Ovary (tissue), 3 donors: Measurements from ENCODE around the gene PLCB2.

Source experiments
- EP300 ChIP-seq: sonication (generic); formaldehyde crosslinking; IDR thresholded peaks from one replicate; pipeline ENCODE4 v1.6.1; 2017; ENCODE audit warnings: antibody characterized with exemption
- POLR2A ChIP-seq: fragments of 450-650 bp; IDR thresholded peaks from one replicate; pipeline ENCODE4 v1.6.1; 2017; ENCODE audit warnings: antibody characterized with exemption, mild to moderate bottlenecking, moderate library complexity
- TF ChIP-seq, protein P1 (sequence below), 3 donors: fragments of 450-650 bp in 2 of 3; fragments of 200-600 bp in 1 of 3; IDR thresholded peaks; one replicate each; pipeline versions ENCODE4 v1.5.1 to v1.8.0; 2016 to 2022; ENCODE audit warnings: antibody characterized with exemption in 3 of 3, mild to moderate bottlenecking in 1 of 3
- donor health status: DM: no; HTN: no; CAD: no.

DNA sequence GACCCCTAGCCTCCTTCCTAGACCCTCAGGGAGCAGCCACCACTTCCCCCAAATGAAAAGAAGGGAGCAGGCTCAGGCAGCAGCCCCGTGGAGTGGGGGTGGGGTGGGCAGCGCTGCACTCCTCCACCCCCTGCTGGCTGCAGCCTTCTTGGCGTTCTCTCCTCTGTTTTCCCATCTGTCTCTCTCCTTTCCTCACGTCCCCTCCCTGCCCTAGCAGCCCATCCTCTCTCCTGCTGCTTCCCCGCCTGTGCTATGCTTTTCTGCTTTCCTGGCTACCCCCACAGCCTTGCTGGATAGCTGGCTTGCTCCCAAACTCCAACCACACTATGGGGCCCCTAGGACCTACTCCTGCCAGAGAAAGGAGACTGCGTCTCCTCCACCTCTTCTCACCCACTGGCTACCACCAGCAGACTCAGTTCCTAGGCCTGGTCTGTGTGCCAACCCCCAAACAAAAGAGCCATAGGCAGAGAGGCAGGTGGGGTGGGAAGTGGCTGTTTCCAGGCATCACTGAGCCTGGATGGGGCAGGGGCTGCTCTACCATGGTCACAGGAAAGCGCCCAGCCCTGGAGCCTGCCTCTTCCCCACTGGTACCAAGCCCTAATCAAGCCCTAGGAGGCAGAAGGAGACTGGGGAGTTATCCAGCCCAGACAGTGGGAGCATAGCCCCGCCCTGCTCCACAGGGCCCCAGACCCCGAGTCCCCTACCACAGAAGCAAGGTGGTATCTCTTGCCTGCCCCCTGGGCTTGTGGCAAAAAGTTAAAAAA lies 46.9 kb upstream of the PLCB2 start:
- TF ChIP-seq, protein P1, sequence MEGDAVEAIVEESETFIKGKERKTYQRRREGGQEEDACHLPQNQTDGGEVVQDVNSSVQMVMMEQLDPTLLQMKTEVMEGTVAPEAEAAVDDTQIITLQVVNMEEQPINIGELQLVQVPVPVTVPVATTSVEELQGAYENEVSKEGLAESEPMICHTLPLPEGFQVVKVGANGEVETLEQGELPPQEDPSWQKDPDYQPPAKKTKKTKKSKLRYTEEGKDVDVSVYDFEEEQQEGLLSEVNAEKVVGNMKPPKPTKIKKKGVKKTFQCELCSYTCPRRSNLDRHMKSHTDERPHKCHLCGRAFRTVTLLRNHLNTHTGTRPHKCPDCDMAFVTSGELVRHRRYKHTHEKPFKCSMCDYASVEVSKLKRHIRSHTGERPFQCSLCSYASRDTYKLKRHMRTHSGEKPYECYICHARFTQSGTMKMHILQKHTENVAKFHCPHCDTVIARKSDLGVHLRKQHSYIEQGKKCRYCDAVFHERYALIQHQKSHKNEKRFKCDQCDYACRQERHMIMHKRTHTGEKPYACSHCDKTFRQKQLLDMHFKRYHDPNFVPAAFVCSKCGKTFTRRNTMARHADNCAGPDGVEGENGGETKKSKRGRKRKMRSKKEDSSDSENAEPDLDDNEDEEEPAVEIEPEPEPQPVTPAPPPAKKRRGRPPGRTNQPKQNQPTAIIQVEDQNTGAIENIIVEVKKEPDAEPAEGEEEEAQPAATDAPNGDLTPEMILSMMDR (IDR thresholded peaks at IDR 0.05): no peak
- no peak for TF ChIP-seq EP300
- no peak for TF ChIP-seq POLR2A
